Measurements from ENCODE around the gene MYH9. TPM values are rescaled to one million over a fixed set of nuclear protein-coding genes. Genes with fewer than 3 reads are reported as not detected.

Gene MYH9
- total and polyA plus RNA-seq, 2 experiments from 2014 or later: 58.4 to 233 TPM

DNA sequence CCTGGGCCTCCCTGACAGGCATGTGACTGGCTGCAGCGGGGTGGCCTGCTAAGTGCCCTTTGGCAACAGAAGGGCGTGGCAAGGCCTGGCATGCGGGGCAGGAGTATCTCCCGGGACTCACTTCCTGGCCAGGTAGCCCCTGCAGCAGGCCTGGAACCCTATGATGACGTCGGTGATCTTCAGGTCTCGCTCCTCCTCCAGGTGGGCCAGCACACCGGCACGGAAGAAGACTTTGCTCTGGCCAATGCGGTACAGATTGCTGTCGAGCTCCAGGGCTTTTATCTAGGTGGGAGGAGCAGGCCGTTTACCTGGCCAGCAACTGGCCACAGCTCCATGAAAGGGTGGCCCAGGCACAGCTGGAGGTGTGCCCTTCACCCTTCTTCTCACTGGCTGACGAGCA, 83.9 kb downstream of the MYH9 start:
- Histone ChIP-seq H3K27me3 (ENCODE audit: insufficient read depth) (no peaks in the 10 kb centered on the region), H3K4me3 (no peak overlapping the region), H3K9me2 (ENCODE audit: insufficient read depth) (no peaks in the 10 kb centered on the region), H2AFZ (no peak overlapping the region), H4K20me1 (replicated peaks; ENCODE audit: insufficient read depth) (peaks cover 7% of the 10 kb centered on the region), H3K4me1 (ENCODE audit: insufficient read depth) (no peaks in the 10 kb centered on the region), H3K79me2 (replicated peaks; ENCODE audit: insufficient read depth) (peaks cover 3% of the 10 kb centered on the region; the same call in 1 of the 2 replicates), H3K4me2 (no peak overlapping the region), H3K36me3 (ENCODE audit: insufficient read depth) (peaks cover 52% of the 10 kb centered on the region), H3F3A (replicated peaks; ENCODE audit: low read depth) (peaks cover 11% of the 10 kb centered on the region; the same call in 1 of the 2 replicates), H3K27ac (ENCODE audit: low read depth) (no peak overlapping the region)
- no peak for DNase-seq (ENCODE audit: low spot score)
- no peak overlapping the region for H3K27ac Mint-ChIP-seq
- H3K27me3 Mint-ChIP-seq (ENCODE audit: insufficient read depth, low read depth, poor library complexity): peaks cover 16% of the 10 kb centered on the region
- TF ChIP-seq EZH2 (IDR thresholded peaks at IDR 0.05; ENCODE audit: low read depth, unreplicated experiment) (no peak), CREB1 (CRISPR knock-in tag; IDR thresholded peaks at IDR 0.05; ENCODE audit: low read depth) (no peak), POLR2AphosphoS5 (IDR thresholded peaks at IDR 0.05; ENCODE audit: low read depth) (no peak), EZH2phosphoT487 (IDR thresholded peaks at IDR 0.05; ENCODE audit: unreplicated experiment) (no peak), STAT1 (IDR thresholded peaks at IDR 0.05; ENCODE audit: unreplicated experiment) (no peak), JUNB (IDR thresholded peaks at IDR 0.05; ENCODE audit: unreplicated experiment) (no peak), ZNF331 (CRISPR knock-in tag; IDR thresholded peaks at IDR 0.05; ENCODE audit: low read depth) (no peak)
- TF ChIP-seq, protein P1, sequence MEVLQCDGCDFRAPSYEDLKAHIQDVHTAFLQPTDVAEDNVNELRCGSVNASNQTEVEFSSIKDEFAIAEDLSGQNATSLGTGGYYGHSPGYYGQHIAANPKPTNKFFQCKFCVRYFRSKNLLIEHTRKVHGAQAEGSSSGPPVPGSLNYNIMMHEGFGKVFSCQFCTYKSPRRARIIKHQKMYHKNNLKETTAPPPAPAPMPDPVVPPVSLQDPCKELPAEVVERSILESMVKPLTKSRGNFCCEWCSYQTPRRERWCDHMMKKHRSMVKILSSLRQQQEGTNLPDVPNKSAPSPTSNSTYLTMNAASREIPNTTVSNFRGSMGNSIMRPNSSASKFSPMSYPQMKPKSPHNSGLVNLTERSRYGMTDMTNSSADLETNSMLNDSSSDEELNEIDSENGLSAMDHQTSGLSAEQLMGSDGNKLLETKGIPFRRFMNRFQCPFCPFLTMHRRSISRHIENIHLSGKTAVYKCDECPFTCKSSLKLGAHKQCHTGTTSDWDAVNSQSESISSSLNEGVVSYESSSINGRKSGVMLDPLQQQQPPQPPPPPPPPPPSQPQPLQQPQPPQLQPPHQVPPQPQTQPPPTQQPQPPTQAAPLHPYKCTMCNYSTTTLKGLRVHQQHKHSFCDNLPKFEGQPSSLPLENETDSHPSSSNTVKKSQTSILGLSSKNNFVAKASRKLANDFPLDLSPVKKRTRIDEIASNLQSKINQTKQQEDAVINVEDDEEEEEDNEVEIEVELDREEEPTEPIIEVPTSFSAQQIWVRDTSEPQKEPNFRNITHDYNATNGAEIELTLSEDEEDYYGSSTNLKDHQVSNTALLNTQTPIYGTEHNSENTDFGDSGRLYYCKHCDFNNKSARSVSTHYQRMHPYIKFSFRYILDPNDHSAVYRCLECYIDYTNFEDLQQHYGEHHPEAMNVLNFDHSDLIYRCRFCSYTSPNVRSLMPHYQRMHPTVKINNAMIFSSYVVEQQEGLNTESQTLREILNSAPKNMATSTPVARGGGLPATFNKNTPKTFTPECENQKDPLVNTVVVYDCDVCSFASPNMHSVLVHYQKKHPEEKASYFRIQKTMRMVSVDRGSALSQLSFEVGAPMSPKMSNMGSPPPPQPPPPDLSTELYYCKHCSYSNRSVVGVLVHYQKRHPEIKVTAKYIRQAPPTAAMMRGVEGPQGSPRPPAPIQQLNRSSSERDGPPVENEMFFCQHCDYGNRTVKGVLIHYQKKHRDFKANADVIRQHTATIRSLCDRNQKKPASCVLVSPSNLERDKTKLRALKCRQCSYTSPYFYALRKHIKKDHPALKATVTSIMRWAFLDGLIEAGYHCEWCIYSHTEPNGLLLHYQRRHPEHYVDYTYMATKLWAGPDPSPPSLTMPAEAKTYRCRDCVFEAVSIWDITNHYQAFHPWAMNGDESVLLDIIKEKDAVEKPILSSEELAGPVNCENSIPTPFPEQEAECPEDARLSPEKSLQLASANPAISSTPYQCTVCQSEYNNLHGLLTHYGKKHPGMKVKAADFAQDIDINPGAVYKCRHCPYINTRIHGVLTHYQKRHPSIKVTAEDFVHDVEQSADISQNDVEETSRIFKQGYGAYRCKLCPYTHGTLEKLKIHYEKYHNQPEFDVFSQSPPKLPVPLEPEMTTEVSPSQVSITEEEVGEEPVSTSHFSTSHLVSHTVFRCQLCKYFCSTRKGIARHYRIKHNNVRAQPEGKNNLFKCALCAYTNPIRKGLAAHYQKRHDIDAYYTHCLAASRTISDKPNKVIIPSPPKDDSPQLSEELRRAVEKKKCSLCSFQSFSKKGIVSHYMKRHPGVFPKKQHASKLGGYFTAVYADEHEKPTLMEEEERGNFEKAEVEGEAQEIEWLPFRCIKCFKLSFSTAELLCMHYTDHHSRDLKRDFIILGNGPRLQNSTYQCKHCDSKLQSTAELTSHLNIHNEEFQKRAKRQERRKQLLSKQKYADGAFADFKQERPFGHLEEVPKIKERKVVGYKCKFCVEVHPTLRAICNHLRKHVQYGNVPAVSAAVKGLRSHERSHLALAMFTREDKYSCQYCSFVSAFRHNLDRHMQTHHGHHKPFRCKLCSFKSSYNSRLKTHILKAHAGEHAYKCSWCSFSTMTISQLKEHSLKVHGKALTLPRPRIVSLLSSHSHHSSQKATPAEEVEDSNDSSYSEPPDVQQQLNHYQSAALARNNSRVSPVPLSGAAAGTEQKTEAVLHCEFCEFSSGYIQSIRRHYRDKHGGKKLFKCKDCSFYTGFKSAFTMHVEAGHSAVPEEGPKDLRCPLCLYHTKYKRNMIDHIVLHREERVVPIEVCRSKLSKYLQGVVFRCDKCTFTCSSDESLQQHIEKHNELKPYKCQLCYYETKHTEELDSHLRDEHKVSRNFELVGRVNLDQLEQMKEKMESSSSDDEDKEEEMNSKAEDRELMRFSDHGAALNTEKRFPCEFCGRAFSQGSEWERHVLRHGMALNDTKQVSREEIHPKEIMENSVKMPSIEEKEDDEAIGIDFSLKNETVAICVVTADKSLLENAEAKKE (CRISPR knock-in tag; IDR thresholded peaks at IDR 0.05): no peak
- TF ChIP-seq, protein P2, sequence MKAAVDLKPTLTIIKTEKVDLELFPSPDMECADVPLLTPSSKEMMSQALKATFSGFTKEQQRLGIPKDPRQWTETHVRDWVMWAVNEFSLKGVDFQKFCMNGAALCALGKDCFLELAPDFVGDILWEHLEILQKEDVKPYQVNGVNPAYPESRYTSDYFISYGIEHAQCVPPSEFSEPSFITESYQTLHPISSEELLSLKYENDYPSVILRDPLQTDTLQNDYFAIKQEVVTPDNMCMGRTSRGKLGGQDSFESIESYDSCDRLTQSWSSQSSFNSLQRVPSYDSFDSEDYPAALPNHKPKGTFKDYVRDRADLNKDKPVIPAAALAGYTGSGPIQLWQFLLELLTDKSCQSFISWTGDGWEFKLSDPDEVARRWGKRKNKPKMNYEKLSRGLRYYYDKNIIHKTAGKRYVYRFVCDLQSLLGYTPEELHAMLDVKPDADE (IDR thresholded peaks at IDR 0.05): no peak
- TF ChIP-seq, protein P3, sequence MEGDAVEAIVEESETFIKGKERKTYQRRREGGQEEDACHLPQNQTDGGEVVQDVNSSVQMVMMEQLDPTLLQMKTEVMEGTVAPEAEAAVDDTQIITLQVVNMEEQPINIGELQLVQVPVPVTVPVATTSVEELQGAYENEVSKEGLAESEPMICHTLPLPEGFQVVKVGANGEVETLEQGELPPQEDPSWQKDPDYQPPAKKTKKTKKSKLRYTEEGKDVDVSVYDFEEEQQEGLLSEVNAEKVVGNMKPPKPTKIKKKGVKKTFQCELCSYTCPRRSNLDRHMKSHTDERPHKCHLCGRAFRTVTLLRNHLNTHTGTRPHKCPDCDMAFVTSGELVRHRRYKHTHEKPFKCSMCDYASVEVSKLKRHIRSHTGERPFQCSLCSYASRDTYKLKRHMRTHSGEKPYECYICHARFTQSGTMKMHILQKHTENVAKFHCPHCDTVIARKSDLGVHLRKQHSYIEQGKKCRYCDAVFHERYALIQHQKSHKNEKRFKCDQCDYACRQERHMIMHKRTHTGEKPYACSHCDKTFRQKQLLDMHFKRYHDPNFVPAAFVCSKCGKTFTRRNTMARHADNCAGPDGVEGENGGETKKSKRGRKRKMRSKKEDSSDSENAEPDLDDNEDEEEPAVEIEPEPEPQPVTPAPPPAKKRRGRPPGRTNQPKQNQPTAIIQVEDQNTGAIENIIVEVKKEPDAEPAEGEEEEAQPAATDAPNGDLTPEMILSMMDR (conservative IDR thresholded peaks at IDR 0.05; ENCODE audit: low read depth in 2 of 2): no peak
- TF ChIP-seq, protein P4, sequence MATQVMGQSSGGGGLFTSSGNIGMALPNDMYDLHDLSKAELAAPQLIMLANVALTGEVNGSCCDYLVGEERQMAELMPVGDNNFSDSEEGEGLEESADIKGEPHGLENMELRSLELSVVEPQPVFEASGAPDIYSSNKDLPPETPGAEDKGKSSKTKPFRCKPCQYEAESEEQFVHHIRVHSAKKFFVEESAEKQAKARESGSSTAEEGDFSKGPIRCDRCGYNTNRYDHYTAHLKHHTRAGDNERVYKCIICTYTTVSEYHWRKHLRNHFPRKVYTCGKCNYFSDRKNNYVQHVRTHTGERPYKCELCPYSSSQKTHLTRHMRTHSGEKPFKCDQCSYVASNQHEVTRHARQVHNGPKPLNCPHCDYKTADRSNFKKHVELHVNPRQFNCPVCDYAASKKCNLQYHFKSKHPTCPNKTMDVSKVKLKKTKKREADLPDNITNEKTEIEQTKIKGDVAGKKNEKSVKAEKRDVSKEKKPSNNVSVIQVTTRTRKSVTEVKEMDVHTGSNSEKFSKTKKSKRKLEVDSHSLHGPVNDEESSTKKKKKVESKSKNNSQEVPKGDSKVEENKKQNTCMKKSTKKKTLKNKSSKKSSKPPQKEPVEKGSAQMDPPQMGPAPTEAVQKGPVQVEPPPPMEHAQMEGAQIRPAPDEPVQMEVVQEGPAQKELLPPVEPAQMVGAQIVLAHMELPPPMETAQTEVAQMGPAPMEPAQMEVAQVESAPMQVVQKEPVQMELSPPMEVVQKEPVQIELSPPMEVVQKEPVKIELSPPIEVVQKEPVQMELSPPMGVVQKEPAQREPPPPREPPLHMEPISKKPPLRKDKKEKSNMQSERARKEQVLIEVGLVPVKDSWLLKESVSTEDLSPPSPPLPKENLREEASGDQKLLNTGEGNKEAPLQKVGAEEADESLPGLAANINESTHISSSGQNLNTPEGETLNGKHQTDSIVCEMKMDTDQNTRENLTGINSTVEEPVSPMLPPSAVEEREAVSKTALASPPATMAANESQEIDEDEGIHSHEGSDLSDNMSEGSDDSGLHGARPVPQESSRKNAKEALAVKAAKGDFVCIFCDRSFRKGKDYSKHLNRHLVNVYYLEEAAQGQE (IDR thresholded peaks at IDR 0.05; ENCODE audit: unreplicated experiment): no peak
- no peaks in the 10 kb centered on the region for H3K9me3 Mint-ChIP-seq
- H3K36me3 Mint-ChIP-seq (ENCODE audit: low read depth): peaks cover 91% of the 10 kb centered on the region
- no peak for ATAC-seq
- no peak overlapping the region for H3K4me3 Mint-ChIP-seq
- no peaks in the 10 kb centered on the region; the same call in 2 of the 3 replicates for H3K4me1 Mint-ChIP-seq
